GM06990 (cell line): Measurements from ENCODE around the gene GATM.
A peak's percentile ranks its signal among the peaks of the same experiment; 100 is the strongest.

Experiments
- DNase-seq: peaks from one replicate; pipeline ENCODE4 v3.0.0-alpha.2; 2011; ENCODE audit not compliant: insufficient read length; ENCODE audit errors: extremely low read depth
- H3K27me3 ChIP-seq: replicated peaks from 2 replicates; pipeline ENCODE4 v1.6.0; 2011; ENCODE audit warnings: low read length; ENCODE audit not compliant: control insufficient read depth, insufficient read depth
- H3K36me3 ChIP-seq: 2 replicates; pipeline ENCODE4 v1.5.1; 2011; ENCODE audit warnings: low read length; ENCODE audit not compliant: control insufficient read depth, insufficient read depth
- H3K4me3 ChIP-seq: replicated peaks from 2 replicates; pipeline ENCODE4 v1.5.1; 2011; ENCODE audit warnings: low read depth, mild to moderate bottlenecking, control low read depth, low read length
- TF ChIP-seq, protein P1 (sequence below): IDR thresholded peaks from 2 replicates; pipeline ENCODE4 v1.5.1; 2011; ENCODE audit warnings: low read length, control low read depth, mild to moderate bottlenecking, inconsistent platforms; ENCODE audit not compliant: insufficient read depth, poor library complexity, severe bottlenecking

The GATM gene

DNA sequence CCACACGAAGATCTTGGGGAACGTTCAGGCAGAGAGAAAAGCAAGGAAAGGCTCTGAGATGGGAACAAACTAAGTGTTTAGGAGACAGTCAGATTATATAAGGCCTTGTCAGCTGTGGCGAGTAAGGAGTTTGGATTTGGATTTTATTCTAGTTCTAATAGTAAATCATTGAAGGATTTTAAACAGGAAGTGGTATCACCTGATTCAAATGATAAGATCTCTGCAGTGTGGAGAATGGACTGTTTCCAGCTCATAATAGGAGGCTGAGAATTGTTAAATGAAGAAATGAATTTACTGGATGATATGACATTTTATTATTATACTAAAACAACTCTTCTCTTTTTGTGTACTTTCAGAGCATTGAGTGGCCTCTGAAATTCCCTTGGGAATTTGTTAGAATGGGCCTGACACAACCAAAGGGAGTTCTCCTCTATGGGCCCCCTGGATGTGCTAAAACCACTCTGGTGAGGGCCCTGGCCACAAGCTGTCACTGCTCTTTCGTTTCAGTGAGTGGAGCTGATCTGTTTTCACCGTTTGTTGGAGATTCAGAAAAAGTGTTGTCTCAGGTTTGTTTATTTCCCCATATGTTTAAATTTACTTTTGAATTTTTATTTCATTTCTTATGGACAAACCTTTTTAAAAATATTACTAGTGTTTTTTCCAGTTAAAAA is 36.0 kb upstream of the GATM start:
- peaks cover 14% of the 10 kb centered on the region for H3K36me3 ChIP-seq
- no peak for DNase-seq
- H3K27me3 ChIP-seq: no peaks in the 10 kb centered on the region
- TF ChIP-seq, protein P1, sequence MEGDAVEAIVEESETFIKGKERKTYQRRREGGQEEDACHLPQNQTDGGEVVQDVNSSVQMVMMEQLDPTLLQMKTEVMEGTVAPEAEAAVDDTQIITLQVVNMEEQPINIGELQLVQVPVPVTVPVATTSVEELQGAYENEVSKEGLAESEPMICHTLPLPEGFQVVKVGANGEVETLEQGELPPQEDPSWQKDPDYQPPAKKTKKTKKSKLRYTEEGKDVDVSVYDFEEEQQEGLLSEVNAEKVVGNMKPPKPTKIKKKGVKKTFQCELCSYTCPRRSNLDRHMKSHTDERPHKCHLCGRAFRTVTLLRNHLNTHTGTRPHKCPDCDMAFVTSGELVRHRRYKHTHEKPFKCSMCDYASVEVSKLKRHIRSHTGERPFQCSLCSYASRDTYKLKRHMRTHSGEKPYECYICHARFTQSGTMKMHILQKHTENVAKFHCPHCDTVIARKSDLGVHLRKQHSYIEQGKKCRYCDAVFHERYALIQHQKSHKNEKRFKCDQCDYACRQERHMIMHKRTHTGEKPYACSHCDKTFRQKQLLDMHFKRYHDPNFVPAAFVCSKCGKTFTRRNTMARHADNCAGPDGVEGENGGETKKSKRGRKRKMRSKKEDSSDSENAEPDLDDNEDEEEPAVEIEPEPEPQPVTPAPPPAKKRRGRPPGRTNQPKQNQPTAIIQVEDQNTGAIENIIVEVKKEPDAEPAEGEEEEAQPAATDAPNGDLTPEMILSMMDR: no peak
- no peak overlapping the region for H3K4me3 ChIP-seq

DNA sequence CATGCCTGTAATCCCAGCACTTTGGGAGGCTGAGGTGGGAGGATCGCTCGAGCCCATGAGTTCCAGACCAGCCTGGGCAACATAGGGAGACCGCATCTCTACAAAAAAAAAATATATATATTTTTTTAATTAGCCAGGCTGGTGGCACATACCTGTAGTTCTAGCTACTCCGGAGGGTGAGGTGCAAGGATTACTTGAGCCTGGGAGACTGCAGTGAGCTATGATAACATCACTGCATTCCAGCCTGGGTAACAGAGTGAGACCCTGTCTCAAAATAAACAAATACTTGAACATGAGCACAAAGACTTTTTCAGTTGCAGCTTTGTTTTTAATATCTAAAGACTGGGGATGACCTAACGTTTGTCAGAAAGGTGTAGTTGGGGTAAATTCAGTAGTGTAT is 31.3 kb upstream of the GATM start:
- Histone ChIP-seq H3K36me3 (peaks cover 10% of the 10 kb centered on the region), H3K27me3 (no peaks in the 10 kb centered on the region), H3K4me3 (no peak overlapping the region)
- DNase-seq: no peak
- TF ChIP-seq, protein P1: no peak

DNA sequence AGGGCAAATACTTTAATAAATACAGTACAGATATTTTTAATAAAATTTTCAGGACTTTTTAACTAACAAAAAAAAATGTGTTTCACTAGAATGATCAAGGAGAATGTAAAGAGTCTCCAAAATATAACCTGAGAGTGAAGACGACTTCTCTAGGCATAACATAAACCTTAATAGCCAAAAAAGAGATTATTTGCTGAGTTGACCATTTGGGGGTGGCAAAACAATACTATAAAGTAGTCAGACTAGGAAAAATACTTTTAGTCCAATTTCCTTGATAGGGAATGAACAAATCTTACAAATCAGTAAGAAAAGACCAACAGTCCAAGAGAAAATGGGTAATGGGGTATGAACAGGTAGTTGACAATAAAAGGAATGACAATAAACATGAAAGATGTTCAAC is 29.4 kb upstream of the GATM start:
- H3K27me3 ChIP-seq: no peaks in the 10 kb centered on the region
- TF ChIP-seq, protein P1: no peak
- no peak overlapping the region for H3K4me3 ChIP-seq
- no peak for DNase-seq
- peaks cover 7% of the 10 kb centered on the region for H3K36me3 ChIP-seq

DNA sequence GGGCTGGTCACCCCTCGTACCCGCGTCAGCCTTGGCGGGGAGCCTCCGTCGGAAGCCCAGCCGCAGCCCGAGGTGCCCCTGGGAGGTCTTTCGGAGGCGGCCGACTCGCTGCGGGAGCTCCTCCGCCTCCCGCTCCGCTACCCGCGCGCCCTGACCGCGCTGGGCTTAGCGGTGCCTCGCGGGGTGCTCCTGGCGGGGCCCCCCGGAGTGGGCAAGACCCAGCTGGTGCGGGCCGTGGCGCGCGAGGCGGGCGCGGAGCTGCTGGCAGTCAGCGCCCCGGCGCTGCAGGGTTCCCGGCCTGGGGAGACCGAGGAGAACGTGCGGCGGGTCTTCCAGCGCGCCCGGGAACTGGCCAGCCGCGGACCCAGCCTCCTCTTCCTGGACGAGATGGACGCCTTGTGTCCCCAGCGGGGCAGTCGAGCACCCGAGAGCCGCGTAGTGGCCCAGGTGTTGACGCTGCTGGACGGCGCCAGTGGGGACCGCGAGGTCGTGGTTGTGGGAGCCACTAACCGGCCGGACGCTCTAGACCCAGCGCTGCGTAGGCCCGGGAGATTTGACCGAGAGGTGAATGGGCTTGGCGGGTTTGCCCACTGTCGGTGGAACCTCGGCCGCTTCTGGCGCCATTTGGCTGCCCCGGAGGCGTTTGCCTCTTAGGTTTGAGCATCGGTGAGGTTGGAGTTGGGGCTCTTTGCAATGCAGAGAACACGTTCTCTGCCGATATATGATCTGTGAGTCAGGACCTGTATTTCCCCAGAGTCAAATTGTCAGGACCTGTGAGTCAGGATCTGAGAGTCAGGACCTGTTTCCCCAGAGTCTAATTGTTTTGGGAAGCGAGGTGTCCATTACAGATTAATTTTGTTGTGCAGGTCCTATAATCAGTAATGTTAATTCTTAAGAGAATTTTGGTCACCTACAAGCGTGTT is 24.9 kb upstream of the GATM start:
- TF ChIP-seq, protein P1: no peak

DNA sequence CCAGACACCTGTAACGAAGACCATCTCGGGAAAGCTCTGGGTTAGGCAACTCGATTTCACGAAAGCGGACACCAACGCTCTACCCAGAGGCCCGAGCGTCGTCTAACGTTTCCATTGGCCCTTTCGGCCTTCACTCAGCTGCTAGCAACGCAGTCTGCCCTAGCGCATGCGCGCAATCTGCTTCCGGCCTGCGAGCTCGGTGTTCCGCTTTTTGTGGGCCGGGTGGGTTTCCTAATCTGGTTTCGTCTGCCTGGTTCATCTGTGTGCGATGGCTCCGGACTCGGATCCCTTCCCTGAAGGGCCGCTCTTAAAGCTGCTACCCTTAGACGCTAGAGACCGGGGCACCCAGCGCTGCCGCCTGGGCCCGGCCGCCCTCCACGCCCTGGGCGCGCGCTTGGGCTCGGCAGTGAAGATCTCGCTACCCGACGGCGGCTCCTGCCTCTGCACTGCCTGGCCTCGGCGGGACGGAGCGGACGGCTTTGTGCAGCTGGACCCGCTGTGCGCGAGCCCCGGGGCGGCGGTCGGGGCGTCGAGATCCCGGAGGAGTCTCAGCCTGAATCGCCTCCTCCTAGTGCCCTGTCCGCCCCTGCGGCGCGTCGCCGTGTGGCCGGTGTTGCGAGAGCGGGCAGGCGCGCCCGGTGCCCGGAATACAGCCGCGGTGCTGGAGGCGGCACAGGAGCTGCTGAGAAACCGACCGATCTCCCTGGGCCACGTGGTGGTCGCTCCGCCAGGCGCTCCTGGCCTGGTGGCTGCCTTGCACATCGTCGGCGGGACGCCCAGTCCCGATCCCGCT is 24.0 kb upstream of the GATM start:
- no peaks in the 10 kb centered on the region for H3K27me3 ChIP-seq
- DNase-seq: peak; percentile 94
- H3K4me3 ChIP-seq: peak overlapping the region; percentile 97
- TF ChIP-seq, protein P1: no peak
- H3K36me3 ChIP-seq: no peaks in the 10 kb centered on the region

More for the DNA sequence above, 24.9 kb upstream of the GATM start:
- Histone ChIP-seq H3K27me3 (no peaks in the 10 kb centered on the region), H3K36me3 (no peaks in the 10 kb centered on the region), H3K4me3 (peak overlapping the region; percentile 97)
- DNase-seq: peak; percentile 66
